OCI-LY1 (cell line): ENCODE measurements around the gene RBM34.

Source experiments
- H2AFZ ChIP-seq: fragments of 200-600 bp; sonication (generic), shearing (Covaris generic); 2 replicates; pipeline ENCODE4 v1.6.0; 2014; ENCODE audit warnings: antibody characterized with exemption, mild to moderate bottlenecking, low read length
- H3F3A ChIP-seq: fragments of 200-600 bp; sonication (generic), shearing (Covaris generic); 2 replicates; pipeline ENCODE4 v1.6.0; 2014; ENCODE audit warnings: mild to moderate bottlenecking, antibody characterized with exemption, low read length, moderate library complexity; ENCODE audit not compliant: insufficient read depth
- H3K27ac ChIP-seq: fragments of 200-600 bp; sonication (generic); 2 replicates; pipeline ENCODE4 v1.5.1; 2014; ENCODE audit warnings: low read length, mixed run types, mild to moderate bottlenecking, low read depth; ENCODE audit not compliant: poor library complexity, severe bottlenecking
- H3K27me3 ChIP-seq: fragments of 200-600 bp; sonication (generic); 2 replicates; pipeline ENCODE4 v1.6.0; 2014; ENCODE audit warnings: antibody characterized with exemption, mild to moderate bottlenecking, low read length, moderate library complexity; ENCODE audit not compliant: insufficient read depth
- H3K36me3 ChIP-seq: fragments of 200-600 bp; sonication (generic); 2 replicates; pipeline ENCODE4 v1.6.1; 2014; ENCODE audit warnings: mild to moderate bottlenecking, antibody characterized with exemption, low read length, moderate library complexity, mixed read lengths; ENCODE audit not compliant: insufficient read depth
- H3K4me1 ChIP-seq: fragments of 200-600 bp; sonication (generic); 2 replicates; pipeline ENCODE4 v1.5.1; 2014; ENCODE audit warnings: mild to moderate bottlenecking, low read length, moderate library complexity; ENCODE audit not compliant: insufficient read depth, severe bottlenecking
- H3K4me2 ChIP-seq: fragments of 200-600 bp; sonication (generic), shearing (Covaris generic); 2 replicates; pipeline ENCODE4 v1.6.1; 2014; ENCODE audit warnings: low read length
- H3K4me3 ChIP-seq: fragments of 200-600 bp; sonication (generic); 2 replicates; pipeline ENCODE4 v1.5.1; 2014; ENCODE audit warnings: low read length, low read depth, mild to moderate bottlenecking, mixed read lengths; ENCODE audit not compliant: poor library complexity, severe bottlenecking
- H3K79me2 ChIP-seq: fragments of 200-600 bp; shearing (Covaris generic); 2 replicates; pipeline ENCODE4 v1.6.1; 2016; ENCODE audit warnings: mixed run types, low read length, mixed read lengths; ENCODE audit not compliant: insufficient read depth
- H3K9ac ChIP-seq: fragments of 200-600 bp; sonication (generic), shearing (Covaris generic); 2 replicates; pipeline ENCODE4 v1.6.1; 2014; ENCODE audit warnings: mild to moderate bottlenecking, low read length, mixed read lengths
- H3K9me2 ChIP-seq: fragments of 200-600 bp; sonication (generic), shearing (Covaris generic); 2 replicates; pipeline ENCODE4 v1.6.1; 2014; ENCODE audit warnings: low read depth, mild to moderate bottlenecking, low read length, mixed read lengths
- H3K9me3 ChIP-seq: fragments of 200-600 bp; shearing (Covaris generic); 2 replicates; pipeline ENCODE4 v1.6.1; 2014; ENCODE audit warnings: low read length, mixed read lengths
- H4K20me1 ChIP-seq: fragments of 200-600 bp; sonication (generic), shearing (Covaris generic); 2 replicates; pipeline ENCODE4 v1.6.0; 2016; ENCODE audit warnings: mild to moderate bottlenecking, low read length; ENCODE audit not compliant: insufficient read depth
- EZH2 ChIP-seq: fragments of 200-600 bp; sonication (generic), shearing (Covaris generic); IDR thresholded peaks from 2 replicates; pipeline ENCODE4 v1.8.0; 2017; ENCODE audit warnings: borderline replicate concordance, mixed run types, mild to moderate bottlenecking, antibody characterized with exemption, low read length, moderate library complexity, mixed read lengths
- TF ChIP-seq, protein P1 (sequence below): fragments of 200-600 bp; sonication (generic), shearing (Covaris generic); IDR thresholded peaks from 2 replicates; pipeline ENCODE4 v1.5.1; 2017; ENCODE audit warnings: mild to moderate bottlenecking, antibody characterized with exemption, low read length, moderate library complexity, mixed read lengths

Gene RBM34

DNA sequence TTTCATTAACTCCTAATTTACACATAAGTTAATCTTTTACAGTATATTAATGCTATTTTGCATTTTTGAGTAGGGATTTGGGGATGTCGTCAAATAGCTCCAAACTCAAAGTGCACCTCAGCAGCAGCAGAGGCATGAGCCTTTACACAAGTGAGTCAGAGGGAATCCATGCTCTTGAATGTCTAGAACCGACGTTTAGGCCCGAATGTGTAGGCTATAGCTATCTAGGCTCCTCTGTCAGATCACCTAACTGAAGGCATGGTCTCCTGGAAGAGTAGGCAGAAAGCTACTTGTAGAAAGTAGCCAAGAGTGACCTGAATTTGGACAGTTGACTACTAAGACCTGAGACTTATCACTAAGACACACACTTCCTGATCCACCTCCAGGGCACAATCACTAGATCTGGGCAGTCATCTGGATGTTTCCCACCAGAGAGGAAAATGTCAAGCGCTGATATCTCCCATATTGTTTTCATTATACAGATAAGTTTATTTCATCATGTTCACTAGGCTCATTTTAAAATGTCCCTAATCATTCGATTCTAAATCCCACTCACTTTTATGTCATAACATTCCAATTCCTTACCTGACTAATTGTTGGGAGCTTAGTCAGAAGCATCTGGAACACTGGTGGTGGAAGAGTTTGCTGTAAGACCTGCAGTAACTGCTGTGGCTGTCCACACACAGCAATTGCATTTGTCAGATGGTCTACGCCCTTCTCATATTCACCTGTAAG, 47.7 kb downstream of the RBM34 start:
- H3F3A ChIP-seq, result 0 out of 2 replicates have a peak, but pooled peaks cover 8% of the 10 kb centered on the region
- no peaks in the 10 kb centered on the region for H3K9me3 ChIP-seq
- no peak overlapping the region for H3K27ac ChIP-seq
- H3K4me1 ChIP-seq, result no peaks in the 10 kb centered on the region
- no peak overlapping the region for H3K4me3 ChIP-seq
- no peak overlapping the region for H2AFZ ChIP-seq
- no peak overlapping the region for H3K9ac ChIP-seq
- no peaks in the 10 kb centered on the region for H3K27me3 ChIP-seq
- no peaks in the 10 kb centered on the region for H4K20me1 ChIP-seq
- H3K4me2 ChIP-seq, result no peak overlapping the region
- H3K36me3 ChIP-seq, result peaks cover 97% of the 10 kb centered on the region
- no peaks in the 10 kb centered on the region for H3K9me2 ChIP-seq
- TF ChIP-seq EZH2, result no peak
- TF ChIP-seq, protein P1, sequence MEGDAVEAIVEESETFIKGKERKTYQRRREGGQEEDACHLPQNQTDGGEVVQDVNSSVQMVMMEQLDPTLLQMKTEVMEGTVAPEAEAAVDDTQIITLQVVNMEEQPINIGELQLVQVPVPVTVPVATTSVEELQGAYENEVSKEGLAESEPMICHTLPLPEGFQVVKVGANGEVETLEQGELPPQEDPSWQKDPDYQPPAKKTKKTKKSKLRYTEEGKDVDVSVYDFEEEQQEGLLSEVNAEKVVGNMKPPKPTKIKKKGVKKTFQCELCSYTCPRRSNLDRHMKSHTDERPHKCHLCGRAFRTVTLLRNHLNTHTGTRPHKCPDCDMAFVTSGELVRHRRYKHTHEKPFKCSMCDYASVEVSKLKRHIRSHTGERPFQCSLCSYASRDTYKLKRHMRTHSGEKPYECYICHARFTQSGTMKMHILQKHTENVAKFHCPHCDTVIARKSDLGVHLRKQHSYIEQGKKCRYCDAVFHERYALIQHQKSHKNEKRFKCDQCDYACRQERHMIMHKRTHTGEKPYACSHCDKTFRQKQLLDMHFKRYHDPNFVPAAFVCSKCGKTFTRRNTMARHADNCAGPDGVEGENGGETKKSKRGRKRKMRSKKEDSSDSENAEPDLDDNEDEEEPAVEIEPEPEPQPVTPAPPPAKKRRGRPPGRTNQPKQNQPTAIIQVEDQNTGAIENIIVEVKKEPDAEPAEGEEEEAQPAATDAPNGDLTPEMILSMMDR, result no peak
- H3K79me2 ChIP-seq, result 0 out of 2 replicates have a peak, but pooled peaks cover 2% of the 10 kb centered on the region

DNA sequence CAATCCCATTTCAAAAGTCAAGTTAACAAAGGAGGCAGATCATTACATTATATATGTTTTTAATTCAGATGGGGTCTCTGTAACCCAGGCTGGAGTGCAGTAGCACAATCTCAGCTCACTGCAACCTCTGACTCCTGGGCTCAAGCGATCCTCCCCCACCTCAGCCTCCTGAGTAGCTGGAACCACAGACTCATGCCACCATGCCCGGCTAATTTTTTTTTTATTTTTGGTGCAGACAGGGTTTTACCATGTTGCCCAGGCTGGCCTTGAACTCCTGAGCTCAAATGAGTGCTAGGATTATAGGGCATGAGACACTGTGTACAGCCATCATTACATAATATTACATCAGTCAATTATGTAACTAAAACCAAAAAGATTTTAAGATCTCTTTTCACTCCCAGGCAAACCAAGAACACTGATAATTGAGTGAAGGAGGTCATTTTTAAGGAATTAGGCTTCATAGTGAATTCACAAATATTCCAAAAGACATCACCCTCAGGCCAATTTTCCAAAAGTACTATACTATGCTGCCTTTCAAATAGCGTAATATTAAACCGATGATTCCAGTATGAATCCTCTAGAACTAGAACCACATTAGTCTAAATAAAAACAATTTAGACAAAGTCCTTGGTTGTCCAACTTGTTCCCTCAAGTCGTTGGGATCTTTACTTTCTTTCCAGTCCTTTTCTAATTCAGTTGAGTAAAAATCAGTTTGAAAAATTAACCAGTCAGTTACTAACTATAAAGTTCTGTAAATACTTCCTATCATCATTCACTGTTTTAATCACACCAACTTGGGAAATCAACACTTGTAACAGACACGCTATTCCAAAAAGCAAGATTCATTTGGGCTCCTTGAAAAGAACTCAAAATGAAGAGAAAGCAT, 48.5 kb downstream of the RBM34 start:
- Histone ChIP-seq H3K9me2 (no peaks in the 10 kb centered on the region), H3K27me3 (no peaks in the 10 kb centered on the region), H3K4me3 (no peak overlapping the region), H3K9ac (no peak overlapping the region), H2AFZ (no peak overlapping the region), H3K79me2 (no peaks in the 10 kb centered on the region), H3K4me2 (no peak overlapping the region), H3F3A (0 out of 2 replicates have a peak, but pooled peaks cover 8% of the 10 kb centered on the region), H3K9me3 (no peaks in the 10 kb centered on the region), H3K36me3 (peaks cover 97% of the 10 kb centered on the region), H3K27ac (no peak overlapping the region), H4K20me1 (no peaks in the 10 kb centered on the region), H3K4me1 (no peaks in the 10 kb centered on the region)
- no peak for TF ChIP-seq EZH2
- TF ChIP-seq, protein P1, result no peak

DNA sequence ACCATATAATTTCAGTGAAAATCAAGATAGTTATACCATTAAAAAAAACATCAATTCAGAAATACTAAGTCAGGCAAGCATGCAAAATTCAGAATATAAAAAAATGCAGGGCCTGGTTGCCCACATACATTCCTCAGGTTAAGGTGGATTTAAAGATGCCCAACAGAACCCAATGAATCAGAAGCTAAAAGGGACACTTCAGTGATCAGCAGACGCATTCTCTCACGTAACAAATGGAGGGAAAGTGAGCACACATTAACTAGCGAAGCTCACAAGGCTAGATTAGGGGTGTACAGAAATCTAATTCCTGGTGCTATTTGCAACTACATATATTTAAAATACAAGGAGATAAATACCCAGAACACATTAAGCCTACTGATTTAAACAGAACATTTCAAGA, 49.9 kb downstream of the RBM34 start:
- 0 out of 2 replicates have a peak, but pooled peaks cover 8% of the 10 kb centered on the region for H3F3A ChIP-seq
- no peak overlapping the region for H3K27ac ChIP-seq
- no peaks in the 10 kb centered on the region for H3K9me3 ChIP-seq
- H3K4me2 ChIP-seq, result no peak overlapping the region
- no peak for TF ChIP-seq EZH2
- TF ChIP-seq, protein P1, result no peak
- no peaks in the 10 kb centered on the region for H3K79me2 ChIP-seq
- no peaks in the 10 kb centered on the region for H3K9me2 ChIP-seq
- no peak overlapping the region for H2AFZ ChIP-seq
- peaks cover 90% of the 10 kb centered on the region for H3K36me3 ChIP-seq
- no peaks in the 10 kb centered on the region for H3K4me1 ChIP-seq
- no peaks in the 10 kb centered on the region for H4K20me1 ChIP-seq
- H3K27me3 ChIP-seq, result no peaks in the 10 kb centered on the region
- no peak overlapping the region for H3K4me3 ChIP-seq
- H3K9ac ChIP-seq, result no peak overlapping the region
